PC-3 (cell line): Measurements from ENCODE around the gene VCAN.

Experiments
- EZH2 ChIP-seq: fragments of 300-600 bp; sonication (generic); IDR thresholded peaks from one replicate; pipeline ENCODE4 v1.6.1; 2017; ENCODE audit warnings: antibody characterized with exemption, mild to moderate bottlenecking, low read length; ENCODE audit not compliant: unreplicated experiment
- EZH2phosphoT487 ChIP-seq: fragments of 300-600 bp; sonication (generic); IDR thresholded peaks from 2 replicates; pipeline ENCODE4 v1.6.1; 2018; ENCODE audit warnings: mild to moderate bottlenecking, antibody characterized with exemption, low read length, borderline replicate concordance
- TF ChIP-seq, protein P1 (sequence below): fragments of 300-600 bp; sonication (generic); conservative IDR thresholded peaks from 2 replicates; pipeline ENCODE4 v1.5.1; 2017; ENCODE audit warnings: antibody characterized with exemption, low read depth, mild to moderate bottlenecking, low read length

- TF ChIP-seq, protein P1, sequence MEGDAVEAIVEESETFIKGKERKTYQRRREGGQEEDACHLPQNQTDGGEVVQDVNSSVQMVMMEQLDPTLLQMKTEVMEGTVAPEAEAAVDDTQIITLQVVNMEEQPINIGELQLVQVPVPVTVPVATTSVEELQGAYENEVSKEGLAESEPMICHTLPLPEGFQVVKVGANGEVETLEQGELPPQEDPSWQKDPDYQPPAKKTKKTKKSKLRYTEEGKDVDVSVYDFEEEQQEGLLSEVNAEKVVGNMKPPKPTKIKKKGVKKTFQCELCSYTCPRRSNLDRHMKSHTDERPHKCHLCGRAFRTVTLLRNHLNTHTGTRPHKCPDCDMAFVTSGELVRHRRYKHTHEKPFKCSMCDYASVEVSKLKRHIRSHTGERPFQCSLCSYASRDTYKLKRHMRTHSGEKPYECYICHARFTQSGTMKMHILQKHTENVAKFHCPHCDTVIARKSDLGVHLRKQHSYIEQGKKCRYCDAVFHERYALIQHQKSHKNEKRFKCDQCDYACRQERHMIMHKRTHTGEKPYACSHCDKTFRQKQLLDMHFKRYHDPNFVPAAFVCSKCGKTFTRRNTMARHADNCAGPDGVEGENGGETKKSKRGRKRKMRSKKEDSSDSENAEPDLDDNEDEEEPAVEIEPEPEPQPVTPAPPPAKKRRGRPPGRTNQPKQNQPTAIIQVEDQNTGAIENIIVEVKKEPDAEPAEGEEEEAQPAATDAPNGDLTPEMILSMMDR, result no peak
- TF ChIP-seq EZH2 (no peak), EZH2phosphoT487 (no peak)
Observed at GRCh38 chr5:83583859-83584258, 112.3 kb downstream of the VCAN start.
